HG03139 (cell line): ENCODE measurements around the gene RMND1.

Experiments
- ATAC-seq: cut with Tn5 transposase; IDR thresholded peaks from one replicate; pipeline ENCODE4 v1.9.1; 2021; ENCODE audit not compliant: unreplicated experiment

RMND1 gene

DNA sequence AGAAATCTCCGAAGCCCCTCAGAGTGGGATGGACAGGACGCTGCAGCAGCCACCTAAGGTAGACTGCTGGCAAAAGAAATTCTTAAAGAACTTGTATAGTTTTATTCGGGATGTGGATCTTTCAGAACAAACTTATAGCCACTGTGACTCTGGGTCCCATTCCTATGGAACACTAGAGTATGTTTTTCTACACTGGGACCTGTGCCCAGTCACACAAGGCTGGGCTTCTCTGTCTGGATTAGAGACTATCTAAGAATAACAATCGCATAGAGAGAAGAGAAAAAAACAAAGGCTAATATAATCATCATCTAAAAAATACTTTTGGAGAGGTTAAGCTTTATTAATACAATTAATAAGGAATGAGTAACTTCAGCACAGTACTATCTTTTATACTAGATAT is 28.9 kb downstream of the RMND1 start:
- no peak for ATAC-seq

GRCh38 chr6:151417477-151417876 is 34.4 kb downstream of the RMND1 start:
- no peak for ATAC-seq

GRCh38 chr6:151414641-151415260 is 37.2 kb downstream of the RMND1 start:
- ATAC-seq = no peak

DNA sequence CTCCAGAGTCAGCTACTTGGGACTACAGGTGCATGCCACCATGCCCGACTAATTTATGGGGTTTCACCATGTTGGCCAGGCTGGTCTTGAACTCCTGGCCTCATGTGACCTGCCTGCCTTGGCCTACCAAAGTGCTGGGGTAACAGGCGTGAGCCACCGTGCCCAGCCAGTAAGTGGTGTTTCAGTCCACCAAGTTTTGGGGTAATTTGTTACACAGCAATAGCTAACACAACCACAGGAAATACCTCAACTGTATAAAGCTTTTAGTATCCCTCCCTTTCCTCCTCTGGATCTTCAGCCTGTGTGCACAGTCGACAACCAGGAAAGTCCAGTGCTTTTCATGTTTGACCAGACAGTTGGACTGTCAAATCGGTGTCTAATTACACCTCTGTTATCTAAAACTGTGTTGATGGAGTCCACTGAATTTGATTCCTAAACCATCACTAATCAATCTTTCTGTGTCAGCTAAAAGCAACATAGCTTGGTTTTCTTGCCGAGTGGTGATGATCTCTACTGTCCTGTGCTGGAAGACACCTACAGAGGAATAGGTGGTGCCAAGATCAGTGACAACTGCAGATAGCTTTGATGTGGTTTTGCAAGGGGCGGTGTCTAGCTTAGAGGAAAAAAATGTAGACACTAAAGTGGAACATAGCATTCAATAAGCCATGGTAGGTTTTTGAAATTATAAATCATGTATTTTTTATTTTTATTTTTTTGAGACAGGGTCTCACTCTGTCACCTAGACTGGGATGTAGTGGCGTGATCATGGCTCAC is 38.4 kb downstream of the RMND1 start:
- ATAC-seq = no peak

GRCh38 chr6:151412909-151413308 is 39.0 kb downstream of the RMND1 start:
- ATAC-seq = no peak

DNA sequence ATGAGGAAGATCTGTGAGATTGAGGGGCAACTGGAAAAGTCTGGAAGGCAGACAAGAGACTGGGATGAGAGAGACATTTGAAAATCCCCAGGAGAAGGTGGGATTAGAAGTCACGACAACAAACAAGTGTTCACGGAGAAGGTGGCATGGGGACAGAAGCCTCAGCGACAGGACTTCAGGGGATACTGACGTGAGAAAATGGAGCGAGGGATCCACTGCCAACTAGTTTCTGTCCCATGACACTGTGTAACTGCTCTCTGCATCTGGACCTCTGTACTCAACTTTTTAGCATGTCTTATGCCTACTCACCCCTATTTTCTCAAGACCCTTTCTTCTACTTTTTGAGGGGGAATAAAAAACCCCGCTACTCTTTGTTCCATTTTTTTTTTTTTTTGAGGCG is 42.2 kb downstream of the RMND1 start:
- ATAC-seq = no peak

GRCh38 chr6:151409260-151409659 is 42.7 kb downstream of the RMND1 start:
- ATAC-seq = no peak

DNA sequence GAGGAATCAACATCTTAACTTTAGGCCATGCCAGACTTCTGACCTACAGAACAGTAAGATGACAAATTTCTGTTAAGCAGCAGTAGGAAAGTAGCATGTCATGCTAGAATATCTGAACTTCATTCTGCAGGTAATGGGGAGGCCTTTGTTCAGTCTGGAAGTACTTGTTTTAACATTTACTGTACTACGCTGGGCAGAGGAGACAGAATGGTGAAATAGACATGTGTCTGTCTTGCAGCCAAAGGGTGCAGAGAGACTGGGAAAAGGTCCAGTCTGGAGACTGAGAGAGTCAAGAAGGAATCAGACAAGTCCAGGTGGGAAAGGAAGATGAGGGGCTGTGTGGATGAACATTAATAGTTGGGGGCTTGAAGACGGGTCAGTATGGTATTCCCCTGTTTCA is 43.1 kb downstream of the RMND1 start:
- ATAC-seq = no peak

DNA sequence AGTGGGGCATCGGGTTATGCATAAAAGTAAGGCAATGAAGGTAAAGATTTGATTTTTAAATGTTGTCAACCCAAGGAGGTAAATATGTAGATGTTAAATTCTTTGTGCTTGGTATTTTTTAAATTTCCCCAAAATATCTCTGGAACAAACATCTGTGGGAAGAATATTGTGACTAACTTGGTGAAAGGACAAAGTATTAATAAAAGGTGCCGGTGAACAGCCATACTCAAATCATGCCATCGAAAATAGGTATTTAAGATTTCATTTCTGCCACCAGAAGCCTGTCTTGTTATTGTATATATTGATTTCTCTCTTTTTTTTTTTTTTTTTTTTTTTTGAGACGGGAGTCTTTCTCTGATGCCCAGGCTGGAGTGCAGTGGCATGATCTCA is 48.0 kb downstream of the RMND1 start:
- ATAC-seq = no peak

- ATAC-seq = no peak
Observed at GRCh38 chr6:151402228-151402627, 49.7 kb downstream of the RMND1 start.

DNA sequence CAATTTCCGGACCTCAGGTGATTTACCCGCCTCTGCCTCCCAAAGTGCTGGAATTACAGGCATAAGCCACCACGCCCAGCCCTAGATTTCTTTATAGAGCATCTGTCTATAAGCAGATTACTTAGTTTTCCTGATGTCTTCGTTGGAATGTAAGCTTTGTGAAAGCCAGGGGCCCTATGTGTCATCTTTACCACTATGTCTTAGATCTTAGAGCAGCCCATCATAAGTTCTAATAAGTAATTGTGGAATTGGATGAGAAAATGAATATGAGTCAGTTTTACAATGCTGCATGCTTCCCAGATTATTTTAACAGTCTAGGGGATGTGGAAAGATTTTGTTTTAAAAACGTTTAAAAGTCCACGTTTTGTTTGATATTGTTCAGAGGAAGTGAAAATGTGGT is 51.5 kb downstream of the RMND1 start:
- no peak for ATAC-seq

DNA sequence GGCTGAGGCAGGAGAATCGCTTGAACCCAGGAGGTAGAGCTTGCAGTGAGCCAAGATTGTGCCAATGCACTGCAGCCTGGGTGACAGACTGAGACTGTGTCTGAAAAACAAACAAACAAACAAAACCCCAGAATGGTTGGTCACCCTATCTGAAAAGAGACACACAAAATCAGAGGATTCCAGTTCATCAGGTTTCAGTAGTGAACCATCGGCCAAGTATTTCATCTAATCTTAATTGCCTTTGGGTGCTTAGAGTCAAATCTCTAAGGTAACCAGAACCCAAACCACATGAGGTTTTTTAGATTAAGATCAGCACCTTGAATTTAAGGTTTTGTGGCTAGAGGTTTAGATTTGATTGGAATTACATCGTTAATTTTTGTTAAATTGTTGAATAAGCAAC is 52.2 kb downstream of the RMND1 start:
- ATAC-seq = no peak

DNA sequence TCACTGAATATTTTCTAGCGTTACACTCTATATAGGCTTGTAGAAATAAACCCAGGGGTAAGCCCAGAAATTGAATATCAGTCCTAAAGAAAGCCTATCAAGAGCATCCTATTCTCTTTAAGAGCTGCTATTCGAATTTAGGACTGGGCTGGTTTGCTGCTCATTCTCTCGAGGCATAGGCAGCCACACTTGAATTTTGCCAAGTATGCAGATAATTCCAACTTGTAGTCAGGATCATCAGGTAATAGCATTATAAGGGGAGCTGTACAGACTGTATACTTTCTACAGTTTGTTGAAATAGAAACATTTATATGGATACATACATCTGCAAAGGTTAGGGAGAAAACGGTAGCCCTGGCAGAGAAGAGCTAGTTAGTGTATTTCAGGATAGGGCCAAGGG is 58.5 kb downstream of the RMND1 start:
- ATAC-seq = no peak

GRCh38 chr6:151392427-151392826 is 59.5 kb downstream of the RMND1 start:
- no peak for ATAC-seq

- peak; percentile 7 for ATAC-seq
Observed at GRCh38 chr6:151391471-151392413, 60.2 kb downstream of the RMND1 start, which contains the start of gene ZBTB2. TSS of gene ZBTB2 (minus strand) at chr6:151391559. CDS start at chr6:151373637, 17,922 bp downstream.

DNA sequence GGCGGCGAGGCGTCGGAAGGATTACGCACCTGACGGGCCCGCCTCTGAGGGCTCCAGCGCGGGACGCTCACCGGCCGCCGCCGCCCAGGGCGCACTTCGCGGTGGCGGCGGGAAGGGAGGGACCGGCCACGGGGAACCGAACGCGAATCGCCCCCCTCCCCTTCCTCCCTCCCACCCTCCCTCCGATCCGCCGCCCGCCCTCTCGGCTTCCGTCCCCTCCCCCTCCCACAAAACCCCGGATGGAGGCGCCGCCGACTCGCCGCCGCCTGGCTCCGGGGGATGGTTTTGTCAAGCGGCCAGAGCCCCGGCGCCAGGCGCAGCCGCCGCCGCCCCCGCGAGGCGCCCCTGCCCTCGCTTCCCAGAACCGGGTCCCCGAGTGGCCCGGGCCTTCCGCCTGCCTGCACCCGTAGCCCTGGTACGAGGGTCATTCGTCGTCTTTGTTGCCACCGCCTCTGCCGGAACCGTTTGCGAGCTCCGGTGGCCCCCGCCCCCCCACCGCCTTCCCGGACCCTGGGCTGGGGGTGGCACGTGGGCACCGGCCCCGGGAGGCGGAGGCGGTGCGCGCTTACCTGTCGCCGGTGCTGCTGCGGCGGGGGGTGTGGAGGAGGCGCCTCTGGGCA is 61.0 kb downstream of the RMND1 start:
- ATAC-seq = peak; percentile 9

DNA sequence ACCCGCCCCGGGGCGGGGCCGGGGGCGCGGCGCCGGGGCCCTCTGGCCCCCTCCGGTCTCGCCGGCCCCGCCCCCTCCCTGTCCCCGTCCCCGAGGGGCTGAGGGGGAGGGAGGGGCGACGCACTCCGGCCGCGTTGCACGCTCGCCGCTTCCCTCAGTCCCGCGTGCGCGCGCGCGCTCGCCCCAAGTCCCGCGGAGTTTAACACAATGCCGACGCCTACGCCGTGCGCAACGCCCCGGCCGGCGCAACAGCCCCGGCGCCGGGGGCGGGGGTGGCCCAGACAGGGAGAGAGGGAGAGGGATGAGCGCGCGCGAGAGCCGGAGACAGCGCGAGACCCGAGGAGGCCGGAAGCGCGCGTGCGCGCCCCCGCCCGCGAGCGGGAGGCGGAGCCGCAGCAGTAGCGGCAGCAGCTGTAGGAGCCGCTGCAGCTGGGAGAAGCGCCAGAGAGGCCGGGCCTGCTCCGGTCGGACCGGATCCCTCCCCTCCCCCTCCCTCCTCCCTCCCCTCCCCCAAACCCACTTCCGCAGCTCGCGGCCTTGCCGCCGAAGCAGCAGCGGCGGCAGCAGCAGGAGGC is 61.6 kb downstream of the RMND1 start:
- peak; percentile 78 for ATAC-seq

DNA sequence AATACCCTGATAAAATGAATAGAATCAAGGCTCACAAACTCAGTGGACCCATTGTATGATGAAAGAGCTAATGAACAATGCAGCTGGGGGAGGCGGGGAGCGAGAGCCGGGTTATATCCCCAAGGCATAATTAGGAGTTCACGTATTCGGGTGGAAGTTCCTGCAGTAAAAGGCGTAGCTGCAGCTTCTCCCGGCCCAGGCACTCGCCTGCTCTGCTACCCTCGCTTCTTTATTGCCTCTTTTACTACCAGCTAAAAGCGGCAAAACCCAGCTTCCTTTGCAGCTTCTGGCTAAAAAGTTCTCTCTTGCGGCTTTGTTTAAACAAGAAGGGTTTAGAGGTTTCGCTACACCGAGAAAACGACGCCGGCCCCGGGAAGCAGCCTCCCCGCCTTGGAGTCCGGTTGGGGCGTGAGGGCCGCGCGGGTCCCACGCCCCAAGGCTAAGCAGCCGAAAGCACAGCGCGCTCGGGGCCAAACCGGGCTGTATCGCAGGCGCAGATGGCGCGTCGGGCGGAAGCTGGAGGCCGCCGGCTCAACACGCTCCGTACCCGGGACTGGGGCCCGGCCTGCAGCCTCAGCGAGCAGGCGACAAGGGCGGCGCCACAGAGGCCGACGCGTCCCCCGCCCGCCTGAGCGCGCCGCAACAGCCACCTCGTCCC is 62.2 kb downstream of the RMND1 start:
- ATAC-seq = peak; percentile 56

GRCh38 chr6:151388997-151389617 is 62.8 kb downstream of the RMND1 start:
- ATAC-seq = no peak

DNA sequence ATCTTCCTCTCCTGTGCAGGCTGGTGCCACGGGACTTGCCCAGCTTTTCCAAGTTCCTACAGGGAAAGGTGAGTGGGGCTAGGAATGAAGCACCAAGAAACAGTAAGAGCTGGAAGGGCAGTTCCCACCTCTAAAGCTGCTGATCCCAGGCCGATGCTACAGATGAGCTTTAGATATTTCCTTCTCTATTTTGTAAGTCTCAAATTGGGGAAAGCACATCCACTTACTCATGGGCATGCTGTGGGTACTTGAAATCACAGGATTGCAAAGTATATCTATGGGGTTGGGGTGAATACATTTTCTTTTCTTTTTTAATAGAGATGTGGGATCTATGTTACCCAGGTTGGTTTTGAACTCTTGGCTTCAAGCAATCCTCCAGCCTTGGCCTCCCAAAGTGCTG is 63.7 kb downstream of the RMND1 start:
- ATAC-seq = no peak
